ENCODE data around the gene ATP2B2. TPM values are rescaled to one million over a fixed set of nuclear protein-coding genes. Genes with fewer than 3 reads are reported as not detected.
A peak's percentile ranks its signal among the peaks of the same experiment; 100 is the strongest.

ATP2B2 gene
- polyA plus RNA-seq, 3 donors = not detected

DNA sequence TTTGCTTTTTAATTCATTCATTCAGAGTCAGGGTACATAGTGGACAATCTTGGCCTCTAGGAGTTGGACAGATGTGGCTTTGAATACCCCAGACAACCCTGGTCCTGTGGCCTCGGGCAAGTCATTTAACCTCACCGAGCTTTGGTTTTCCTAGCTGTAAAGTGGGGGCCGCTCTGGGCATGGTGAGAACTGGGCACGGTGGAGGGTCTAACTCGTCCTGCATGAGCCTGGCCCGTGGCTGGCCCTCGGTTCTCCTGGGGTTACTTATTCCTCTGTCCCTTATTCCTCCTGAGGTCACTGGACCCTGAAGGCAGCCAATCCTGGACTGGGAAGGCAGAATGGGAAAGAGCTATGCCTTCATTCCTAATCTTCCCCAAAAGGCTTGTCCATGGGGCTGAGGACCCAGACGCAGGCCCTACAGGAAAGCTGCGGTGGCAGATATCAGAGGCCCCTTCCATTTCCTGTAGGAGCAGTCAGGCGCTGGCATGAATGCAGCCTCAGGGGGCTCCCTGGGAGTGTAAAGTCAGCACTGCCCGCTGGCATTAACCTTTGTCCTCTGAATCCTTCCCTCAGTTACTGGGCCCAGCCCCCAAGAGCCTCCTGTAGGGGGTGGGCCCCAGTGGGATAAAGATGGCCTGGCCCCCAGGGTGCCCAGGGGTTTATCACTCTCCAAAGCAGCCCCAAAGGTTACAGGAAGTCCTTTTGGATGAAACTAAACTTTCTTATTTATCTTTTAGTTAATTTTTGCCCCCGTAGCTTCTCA lies 166.6 kb downstream of the ATP2B2 start:
- intact Hi-C loops (cut with micrococcal nuclease) = no loop called here
- 20% methylated on average over 11 of the region's 12 CpGs for WGBS (ENCODE audit: insufficient coverage)

DNA sequence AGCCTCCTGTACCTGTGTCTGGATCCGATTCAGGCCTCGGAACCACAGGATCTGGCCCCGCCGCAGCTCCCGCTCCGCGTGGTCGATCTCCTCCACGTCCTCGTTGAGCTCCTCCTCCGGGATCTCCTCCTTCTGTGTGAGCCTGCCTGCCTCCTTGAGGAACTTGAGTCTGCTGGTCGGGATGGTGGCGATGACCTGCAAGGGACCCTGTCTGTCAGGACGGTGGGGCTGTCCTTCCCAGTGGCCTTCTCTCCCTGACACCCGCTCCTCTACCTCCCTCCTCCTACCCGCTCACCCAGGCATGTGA lies 167.3 kb downstream of the ATP2B2 start:
- no peaks in the 10 kb centered on the region for H3K79me2 ChIP-seq (ENCODE audit: insufficient read depth, low read length)
- no peaks in the 10 kb centered on the region for H4K20me1 ChIP-seq (ENCODE audit: insufficient read depth, low read length)
- no peaks in the 10 kb centered on the region for H3K4me1 ChIP-seq (ENCODE audit: control insufficient read depth in 1 of 2, insufficient read depth in 2 of 2, low read length in 2 of 2)
- WGBS (ENCODE audit: insufficient coverage) = 84% methylated on average over 14 of the region's 16 CpGs
- H3K36me3 ChIP-seq (replicated peaks in 1 of 2; ENCODE audit: control insufficient read depth in 1 of 2, insufficient read depth in 2 of 2, low read length in 2 of 2) = no peaks in the 10 kb centered on the region
- H2AFZ ChIP-seq (ENCODE audit: insufficient read depth, low read depth, low read length, poor library complexity, severe bottlenecking) = no peak overlapping the region
- no peak for DNase-seq
- H3K27ac ChIP-seq (ENCODE audit: low read depth in 1 of 2, low read length in 2 of 2) = no peak overlapping the region
- Mint-ChIP-seq H3K36me3 (no peaks in the 10 kb centered on the region), H3K27ac (no peak overlapping the region), H3K9me3 (no peaks in the 10 kb centered on the region), H3K4me3 (no peak overlapping the region), H3K4me1 (peaks cover 2% of the 10 kb centered on the region), H3K27me3 (ENCODE audit: low read depth in 3 of 3) (peaks cover 0 to 3% (median 2%) of the 10 kb centered on the region in 3 donors)
- H3K9me3 ChIP-seq (replicated peaks in 1 of 2; ENCODE audit: control insufficient read depth in 1 of 2, insufficient read depth in 1 of 2, low read length in 2 of 2) = no peaks in the 10 kb centered on the region
- TF ChIP-seq, protein P1, sequence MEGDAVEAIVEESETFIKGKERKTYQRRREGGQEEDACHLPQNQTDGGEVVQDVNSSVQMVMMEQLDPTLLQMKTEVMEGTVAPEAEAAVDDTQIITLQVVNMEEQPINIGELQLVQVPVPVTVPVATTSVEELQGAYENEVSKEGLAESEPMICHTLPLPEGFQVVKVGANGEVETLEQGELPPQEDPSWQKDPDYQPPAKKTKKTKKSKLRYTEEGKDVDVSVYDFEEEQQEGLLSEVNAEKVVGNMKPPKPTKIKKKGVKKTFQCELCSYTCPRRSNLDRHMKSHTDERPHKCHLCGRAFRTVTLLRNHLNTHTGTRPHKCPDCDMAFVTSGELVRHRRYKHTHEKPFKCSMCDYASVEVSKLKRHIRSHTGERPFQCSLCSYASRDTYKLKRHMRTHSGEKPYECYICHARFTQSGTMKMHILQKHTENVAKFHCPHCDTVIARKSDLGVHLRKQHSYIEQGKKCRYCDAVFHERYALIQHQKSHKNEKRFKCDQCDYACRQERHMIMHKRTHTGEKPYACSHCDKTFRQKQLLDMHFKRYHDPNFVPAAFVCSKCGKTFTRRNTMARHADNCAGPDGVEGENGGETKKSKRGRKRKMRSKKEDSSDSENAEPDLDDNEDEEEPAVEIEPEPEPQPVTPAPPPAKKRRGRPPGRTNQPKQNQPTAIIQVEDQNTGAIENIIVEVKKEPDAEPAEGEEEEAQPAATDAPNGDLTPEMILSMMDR (IDR thresholded peaks at IDR 0.05) = no peak
- H3K4me2 ChIP-seq (replicated peaks; ENCODE audit: extremely low read depth, low read length, poor library complexity, severe bottlenecking) = no peak overlapping the region
- H3K4me3 ChIP-seq (replicated peaks in 1 of 3; ENCODE audit: low read depth in 2 of 3, low read length in 3 of 3) = no peak overlapping the region
- H3K9ac ChIP-seq (ENCODE audit: insufficient read depth, low read length, poor library complexity, severe bottlenecking) = no peak overlapping the region
- no peaks in the 10 kb centered on the region for H3K27me3 ChIP-seq (ENCODE audit: control insufficient read depth in 2 of 2, insufficient read depth in 2 of 2, low read length in 2 of 2)
- intact Hi-C loops (cut with micrococcal nuclease) = no loop called here

More for the DNA sequence above, 166.6 kb downstream of the ATP2B2 start:
- Histone ChIP-seq H3K27ac (ENCODE audit: low read depth in 1 of 2, low read length in 2 of 2) (no peak overlapping the region), H3K9ac (ENCODE audit: insufficient read depth, low read length, poor library complexity, severe bottlenecking) (peak overlapping the region; percentile 15), H2AFZ (ENCODE audit: insufficient read depth, low read depth, low read length, poor library complexity, severe bottlenecking) (no peak overlapping the region), H3K36me3 (replicated peaks in 1 of 2; ENCODE audit: control insufficient read depth in 1 of 2, insufficient read depth in 2 of 2, low read length in 2 of 2) (no peaks in the 10 kb centered on the region), H3K79me2 (ENCODE audit: insufficient read depth, low read length) (no peaks in the 10 kb centered on the region), H3K4me1 (ENCODE audit: control insufficient read depth in 1 of 2, insufficient read depth in 2 of 2, low read length in 2 of 2) (no peaks in the 10 kb centered on the region), H3K9me3 (replicated peaks in 1 of 2; ENCODE audit: control insufficient read depth in 1 of 2, insufficient read depth in 1 of 2, low read length in 2 of 2) (no peaks in the 10 kb centered on the region), H4K20me1 (ENCODE audit: insufficient read depth, low read length) (no peaks in the 10 kb centered on the region), H3K4me2 (replicated peaks; ENCODE audit: extremely low read depth, low read length, poor library complexity, severe bottlenecking) (no peak overlapping the region), H3K4me3 (replicated peaks in 1 of 3; ENCODE audit: low read depth in 2 of 3, low read length in 3 of 3) (no peak overlapping the region), H3K27me3 (ENCODE audit: control insufficient read depth in 2 of 2, insufficient read depth in 2 of 2, low read length in 2 of 2) (no peaks in the 10 kb centered on the region)
- H3K27me3 Mint-ChIP-seq (ENCODE audit: low read depth in 3 of 3) = peaks cover 0 to 3% (median 2%) of the 10 kb centered on the region in 3 donors
- H3K4me1 Mint-ChIP-seq = no peaks in the 10 kb centered on the region
- no peaks in the 10 kb centered on the region for H3K9me3 Mint-ChIP-seq
- no peak for DNase-seq
- H3K4me3 Mint-ChIP-seq = no peak overlapping the region
- no peak overlapping the region for H3K27ac Mint-ChIP-seq
- TF ChIP-seq, protein P1 (IDR thresholded peaks at IDR 0.05) = no peak
- no peaks in the 10 kb centered on the region for H3K36me3 Mint-ChIP-seq
